B cell (primary cell): ENCODE data around the gene SLC9A3.

Source experiments
- EZH2 ChIP-seq: IDR thresholded peaks from 2 replicates; pipeline ENCODE4 v1.6.1; 2012; ENCODE audit warnings: borderline replicate concordance, low read depth, mild to moderate bottlenecking, moderate library complexity, low read length; ENCODE audit not compliant: insufficient read depth, poor library complexity, severe bottlenecking
- TF ChIP-seq, protein P1 (sequence below): fragments of 200-600 bp; IDR thresholded peaks from one replicate; pipeline ENCODE4 v1.8.0; 2022; ENCODE audit warnings: antibody characterized with exemption, mild to moderate bottlenecking

DNA sequence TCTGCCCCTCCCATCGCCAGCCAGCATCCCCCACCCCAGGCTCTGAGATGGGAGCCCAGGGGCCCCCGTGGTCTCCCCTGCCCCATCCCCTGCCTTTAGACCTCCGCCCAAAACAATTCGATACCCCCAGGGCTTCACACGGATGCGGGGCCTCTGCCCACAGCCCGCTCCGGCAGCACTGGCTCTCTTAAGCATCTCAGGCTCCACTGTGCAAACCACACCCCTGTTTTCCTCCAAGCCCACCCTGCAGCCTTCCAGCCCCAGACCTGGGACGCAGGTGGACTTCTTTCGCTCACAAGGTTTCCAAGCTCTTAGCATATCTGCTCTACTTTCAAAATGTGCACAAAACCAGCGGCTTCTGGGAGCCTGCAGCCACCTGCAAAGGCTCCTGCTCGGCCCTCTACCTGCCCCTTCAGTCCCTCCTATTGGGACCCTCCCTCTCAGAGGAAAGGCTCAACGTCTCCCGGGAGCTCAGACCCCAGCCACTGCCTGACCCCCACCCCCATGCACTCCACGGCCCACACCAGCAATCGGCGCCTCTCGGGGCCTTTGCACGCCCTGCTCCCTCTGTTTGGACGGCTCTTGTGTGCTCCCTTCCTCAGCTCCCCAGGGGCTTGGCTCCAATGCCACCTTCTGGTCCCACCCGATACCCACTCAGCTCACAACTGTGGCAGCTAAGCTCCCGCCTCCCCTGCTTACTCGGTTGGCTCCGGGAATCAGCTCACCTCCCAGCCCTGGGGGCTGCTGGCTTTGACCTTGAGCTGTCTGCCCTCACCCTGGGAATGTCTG lies 918 bp upstream of the SLC9A3 start:
- TF ChIP-seq EZH2: no peak
- TF ChIP-seq, protein P1, sequence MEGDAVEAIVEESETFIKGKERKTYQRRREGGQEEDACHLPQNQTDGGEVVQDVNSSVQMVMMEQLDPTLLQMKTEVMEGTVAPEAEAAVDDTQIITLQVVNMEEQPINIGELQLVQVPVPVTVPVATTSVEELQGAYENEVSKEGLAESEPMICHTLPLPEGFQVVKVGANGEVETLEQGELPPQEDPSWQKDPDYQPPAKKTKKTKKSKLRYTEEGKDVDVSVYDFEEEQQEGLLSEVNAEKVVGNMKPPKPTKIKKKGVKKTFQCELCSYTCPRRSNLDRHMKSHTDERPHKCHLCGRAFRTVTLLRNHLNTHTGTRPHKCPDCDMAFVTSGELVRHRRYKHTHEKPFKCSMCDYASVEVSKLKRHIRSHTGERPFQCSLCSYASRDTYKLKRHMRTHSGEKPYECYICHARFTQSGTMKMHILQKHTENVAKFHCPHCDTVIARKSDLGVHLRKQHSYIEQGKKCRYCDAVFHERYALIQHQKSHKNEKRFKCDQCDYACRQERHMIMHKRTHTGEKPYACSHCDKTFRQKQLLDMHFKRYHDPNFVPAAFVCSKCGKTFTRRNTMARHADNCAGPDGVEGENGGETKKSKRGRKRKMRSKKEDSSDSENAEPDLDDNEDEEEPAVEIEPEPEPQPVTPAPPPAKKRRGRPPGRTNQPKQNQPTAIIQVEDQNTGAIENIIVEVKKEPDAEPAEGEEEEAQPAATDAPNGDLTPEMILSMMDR: no peak
